ENCODE results near the gene C11orf98. TPM values are rescaled to one million over a fixed set of nuclear protein-coding genes. Genes with fewer than 3 reads are reported as not detected.
"Not testable (repeated sequence)": the region's sequence is repeated elsewhere in the genome, so short reads cannot be mapped to it uniquely, and the experiment has no call there.

Gene C11orf98
- total and polyA plus RNA-seq, 3 experiments from 2014 or later, result 118 to 182 (median 178) TPM

DNA sequence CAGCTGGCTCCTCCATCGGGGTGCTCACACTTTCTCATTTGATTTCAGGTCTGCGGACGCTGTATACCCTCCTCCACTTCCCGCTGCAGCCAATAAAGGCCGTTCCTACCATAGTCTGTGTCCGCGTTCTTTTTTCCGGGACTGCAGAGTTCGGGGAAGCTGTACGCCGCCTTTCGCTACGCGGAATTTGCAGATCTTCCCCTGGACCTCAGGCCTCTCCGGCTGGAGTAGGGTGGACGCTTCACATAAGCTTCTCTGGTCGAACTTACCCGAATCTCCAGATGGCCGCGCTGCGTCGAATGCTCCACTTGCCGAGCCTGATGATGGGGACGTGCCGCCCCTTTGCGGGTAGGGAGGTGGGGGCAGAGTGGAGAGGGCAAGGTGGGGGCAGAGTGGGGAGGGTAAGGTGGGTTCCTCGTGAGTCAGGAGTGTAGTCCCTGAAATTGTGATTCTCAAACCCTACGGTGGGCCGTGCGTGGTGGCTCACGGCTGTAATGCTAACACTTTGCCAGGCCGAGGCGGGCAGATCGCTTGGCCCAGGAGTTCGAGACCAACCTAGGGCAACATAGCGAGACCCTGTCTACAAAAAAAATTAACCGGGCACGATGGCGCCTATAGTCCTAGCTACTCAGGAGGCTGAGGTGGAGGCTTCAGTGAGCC is 719 bp upstream of the C11orf98 start:
- CTCF ChIA-PET, result interaction anchor here (0.7 to 3.4 kb wide), 22 partner anchors 10 to 282 kb away, joined by 3 to 44 read pairs (median 4); partner anchors contain the start of genes EEF1G, EML3, GANAB and INTS5
- Histone ChIP-seq H3K4me1 (ENCODE audit: insufficient read depth, low read length) (peaks cover 29% of the 10 kb centered on the region), H3K27ac (ENCODE audit: low read depth, low read length) (peak overlapping the region; percentile 89), H3K9me3 (ENCODE audit: low read length) (no peaks in the 10 kb centered on the region), H3K4me3 (ENCODE audit: low read length) (peak overlapping the region; percentile 98), H3K27me3 (ENCODE audit: insufficient read depth, low read length, poor library complexity, severe bottlenecking) (no peaks in the 10 kb centered on the region), H3K36me3 (ENCODE audit: insufficient read depth, low read length) (peaks cover 18% of the 10 kb centered on the region)
- peaks cover 0 to 4% of the 10 kb centered on the region in 2 donors for H3K27me3 Mint-ChIP-seq
- peak overlapping the region; percentile 96 to 100 (median 97) for H3K4me3 Mint-ChIP-seq
- H3K36me3 Mint-ChIP-seq, result peaks cover 0 to 49% (median 4%) of the 10 kb centered on the region in 3 donors
- POLR2A ChIA-PET, result interaction anchor here (0.5 to 4.6 kb wide), 34 partner anchors 8 to 256 kb away, joined by 3 to 71 read pairs (median 7); partner anchors contain the start of genes B3GAT3, BSCL2, EEF1G and GANAB
- DNase-seq, result peak; percentile 53 to 84 (median 57)
- no peaks in the 10 kb centered on the region for H3K9me3 Mint-ChIP-seq
- H3K27ac Mint-ChIP-seq, result peak overlapping the region; percentile 94 to 99 (median 96)
- H3K4me1 Mint-ChIP-seq, result peaks cover 37 to 58% (median 37%) of the 10 kb centered on the region in 3 donors

DNA sequence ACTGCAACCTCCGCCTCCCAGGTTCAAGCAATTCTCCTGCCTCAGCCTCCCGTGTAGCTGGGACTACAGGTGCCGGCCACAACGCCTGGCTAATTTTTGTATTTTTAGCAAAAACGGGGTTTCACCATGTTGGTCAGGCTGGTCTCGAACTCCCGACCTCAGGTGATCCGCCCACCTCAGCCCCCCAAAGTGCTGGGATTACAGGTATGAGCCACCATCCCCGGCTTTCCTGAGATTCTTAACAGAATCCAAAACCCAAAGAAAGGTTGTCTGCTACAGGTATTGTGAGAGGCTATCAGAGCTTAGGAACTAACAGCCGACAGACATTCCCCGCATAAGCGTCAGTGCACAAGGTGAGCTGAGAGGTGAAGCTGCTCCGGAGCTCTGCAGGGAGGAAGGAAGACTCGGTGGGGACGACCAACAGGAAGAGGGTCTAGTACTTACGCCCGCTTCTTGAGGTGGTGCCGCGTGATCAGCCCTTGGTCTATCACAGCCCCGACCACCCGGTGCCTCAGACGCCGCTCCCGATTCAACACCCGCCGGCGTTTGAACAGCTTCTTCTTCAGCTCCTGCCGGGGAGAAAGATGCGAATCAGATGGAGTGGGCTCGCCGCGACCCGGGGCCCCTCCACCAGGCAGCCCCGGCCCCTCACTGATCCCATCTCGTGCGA is 470 bp downstream of the C11orf98 start:
- H3K27me3 ChIP-seq (ENCODE audit: insufficient read depth, low read length, poor library complexity, severe bottlenecking), result no peaks in the 10 kb centered on the region
- peaks cover 18% of the 10 kb centered on the region for H3K36me3 ChIP-seq (ENCODE audit: insufficient read depth, low read length)
- peaks cover 0 to 48% (median 4%) of the 10 kb centered on the region in 3 donors for H3K36me3 Mint-ChIP-seq
- peak overlapping the region; percentile 94 to 99 (median 96) for H3K27ac Mint-ChIP-seq
- CTCF ChIA-PET, result interaction anchor here (0.7 to 3.4 kb wide), 27 partner anchors 10 to 281 kb away, joined by 3 to 44 read pairs (median 4); partner anchors contain the start of genes EEF1G, EML3, GANAB and INTS5
- POLR2A ChIA-PET, result interaction anchor here (0.5 to 4.6 kb wide), 35 partner anchors 9 to 217 kb away, joined by 3 to 71 read pairs (median 7); partner anchors contain the start of genes B3GAT3, BSCL2, EEF1G and GANAB
- no peaks in the 10 kb centered on the region for H3K9me3 ChIP-seq (ENCODE audit: low read length)
- H3K4me1 Mint-ChIP-seq, result peaks cover 28 to 47% (median 30%) of the 10 kb centered on the region in 3 donors
- peak overlapping the region; percentile 96 to 100 (median 97) for H3K4me3 Mint-ChIP-seq
- peak in 3 of 5 donors; percentile 41 to 74 (median 47) for DNase-seq
- H3K9me3 Mint-ChIP-seq, result no peaks in the 10 kb centered on the region
- peaks cover 0 to 4% of the 10 kb centered on the region in 2 donors for H3K27me3 Mint-ChIP-seq
- H3K4me1 ChIP-seq (ENCODE audit: insufficient read depth, low read length), result peaks cover 21% of the 10 kb centered on the region
- H3K4me3 ChIP-seq (ENCODE audit: low read length), result peak overlapping the region; percentile 98
- H3K27ac ChIP-seq (ENCODE audit: low read depth, low read length), result peak overlapping the region; percentile 89

DNA sequence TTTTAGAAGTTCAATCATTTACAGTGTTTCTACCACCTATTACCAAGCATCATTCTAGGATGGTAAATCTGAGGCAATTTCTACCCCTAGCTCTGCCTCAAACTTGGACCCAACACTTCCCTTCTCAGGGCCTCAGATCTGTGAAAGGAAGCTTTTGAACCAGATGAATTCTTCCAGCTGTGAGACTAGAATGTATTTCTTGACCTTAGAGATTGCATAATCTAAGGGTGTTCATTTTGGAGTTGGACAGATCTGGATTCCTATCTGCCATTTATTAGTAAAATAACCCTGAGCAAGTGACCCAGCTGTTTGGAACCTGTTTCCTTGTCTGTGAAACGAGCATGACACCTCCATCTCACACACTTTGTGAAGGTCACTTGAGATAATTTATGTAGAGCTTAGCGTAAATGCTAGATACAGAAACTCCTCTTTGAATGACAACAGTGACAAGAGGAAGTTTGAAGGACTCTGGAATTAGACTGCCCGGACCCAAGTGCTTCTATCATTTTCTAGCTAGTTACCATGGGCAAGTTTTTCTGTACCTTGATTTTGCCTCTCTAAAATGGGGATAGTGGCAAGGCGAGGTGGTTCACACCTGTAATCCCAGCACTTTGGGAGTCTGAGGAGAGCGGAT is 8.1 kb downstream of the C11orf98 start:
- peaks cover 0 to 10% (median 0%) of the 10 kb centered on the region in 3 donors for H3K36me3 Mint-ChIP-seq
- H3K9me3 Mint-ChIP-seq, result peaks cover 0 to 3% (median 0%) of the 10 kb centered on the region in 5 donors
- Histone ChIP-seq H3K36me3 (ENCODE audit: insufficient read depth, low read length) (no peaks in the 10 kb centered on the region), H3K4me3 (ENCODE audit: low read length) (no peak overlapping the region), H3K9me3 (ENCODE audit: low read length) (no peaks in the 10 kb centered on the region), H3K4me1 (ENCODE audit: insufficient read depth, low read length) (peaks cover 8% of the 10 kb centered on the region), H3K27ac (ENCODE audit: low read depth, low read length) (no peak overlapping the region), H3K27me3 (ENCODE audit: insufficient read depth, low read length, poor library complexity, severe bottlenecking) (no peaks in the 10 kb centered on the region)
- H3K27me3 Mint-ChIP-seq, result peaks cover 0 to 7% of the 10 kb centered on the region in 2 donors
- peak overlapping the region in 1 of 8 donors; percentile 42 for H3K27ac Mint-ChIP-seq
- H3K4me3 Mint-ChIP-seq, result peak overlapping the region in 2 of 7 donors; percentile 47 to 54
- POLR2A ChIA-PET, result interaction anchor here (1.0 to 2.7 kb wide), 2 partner anchors 8 to 70 kb away, joined by 3 to 18 read pairs; partner anchors contain the start of genes C11orf98, CSKMT and HNRNPUL2
- H3K4me1 Mint-ChIP-seq, result peaks cover 12 to 18% (median 15%) of the 10 kb centered on the region in 3 donors
- DNase-seq, result no peak
- CTCF ChIA-PET, result interaction anchor here (1.7 kb wide), 1 partner anchor 65 kb away, joined by 4 read pairs; no protein-coding TSS in a partner anchor

DNA sequence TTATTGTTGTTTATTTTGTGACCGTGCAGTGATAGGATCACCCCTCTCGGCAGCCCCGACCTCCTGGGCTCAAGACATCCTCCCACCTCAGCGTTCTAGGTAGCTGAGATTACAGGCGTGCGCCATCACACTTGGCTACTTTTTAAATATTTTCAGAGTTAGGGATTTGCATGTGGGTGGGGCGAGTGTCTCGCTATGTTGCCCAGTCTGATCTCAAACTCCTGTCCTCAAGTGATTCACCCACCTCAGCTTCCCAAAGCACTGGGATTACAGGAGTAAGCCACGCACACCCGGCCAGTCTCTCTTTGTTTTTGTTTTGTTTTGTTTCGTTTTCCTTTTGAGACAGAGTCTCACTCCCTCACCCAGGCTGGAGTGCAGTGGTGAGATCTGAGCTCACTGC is 10.7 kb downstream of the C11orf98 start:
- H3K4me1 ChIP-seq (ENCODE audit: insufficient read depth, low read length), result peaks cover 15% of the 10 kb centered on the region
- H3K4me3 ChIP-seq (ENCODE audit: low read length), result no peak overlapping the region
- Mint-ChIP-seq H3K27ac (peak overlapping the region in 5 of 8 donors; percentile 47 to 83 (median 78)), H3K27me3 (peaks cover 0 to 7% of the 10 kb centered on the region in 2 donors), H3K36me3 (peaks cover 0 to 17% (median 3%) of the 10 kb centered on the region in 3 donors), H3K4me1 (peaks cover 15 to 29% (median 20%) of the 10 kb centered on the region in 3 donors), H3K9me3 (peaks cover 0 to 3% (median 0%) of the 10 kb centered on the region in 5 donors), H3K4me3 (peak overlapping the region in 6 of 7 donors; percentile 46 to 80 (median 53))
- H3K27ac ChIP-seq (ENCODE audit: low read depth, low read length), result no peak overlapping the region
- no peaks in the 10 kb centered on the region for H3K9me3 ChIP-seq (ENCODE audit: low read length)
- H3K27me3 ChIP-seq (ENCODE audit: insufficient read depth, low read length, poor library complexity, severe bottlenecking), result no peaks in the 10 kb centered on the region
- POLR2A ChIA-PET, result interaction anchor here (1.3 to 2.7 kb wide), 3 partner anchors 8 to 11 kb away, joined by 3 to 18 read pairs (median 10); partner anchors contain the start of genes C11orf98, CSKMT and GANAB
- peaks cover 2% of the 10 kb centered on the region for H3K36me3 ChIP-seq (ENCODE audit: insufficient read depth, low read length)
- DNase-seq, result no peak
- CTCF ChIA-PET, result interaction anchor here (1.2 to 3.6 kb wide), 7 partner anchors 8 to 260 kb away, joined by 3 to 27 read pairs (median 5); partner anchors contain the start of genes C11orf98, CSKMT, GANAB and LBHD1

DNA sequence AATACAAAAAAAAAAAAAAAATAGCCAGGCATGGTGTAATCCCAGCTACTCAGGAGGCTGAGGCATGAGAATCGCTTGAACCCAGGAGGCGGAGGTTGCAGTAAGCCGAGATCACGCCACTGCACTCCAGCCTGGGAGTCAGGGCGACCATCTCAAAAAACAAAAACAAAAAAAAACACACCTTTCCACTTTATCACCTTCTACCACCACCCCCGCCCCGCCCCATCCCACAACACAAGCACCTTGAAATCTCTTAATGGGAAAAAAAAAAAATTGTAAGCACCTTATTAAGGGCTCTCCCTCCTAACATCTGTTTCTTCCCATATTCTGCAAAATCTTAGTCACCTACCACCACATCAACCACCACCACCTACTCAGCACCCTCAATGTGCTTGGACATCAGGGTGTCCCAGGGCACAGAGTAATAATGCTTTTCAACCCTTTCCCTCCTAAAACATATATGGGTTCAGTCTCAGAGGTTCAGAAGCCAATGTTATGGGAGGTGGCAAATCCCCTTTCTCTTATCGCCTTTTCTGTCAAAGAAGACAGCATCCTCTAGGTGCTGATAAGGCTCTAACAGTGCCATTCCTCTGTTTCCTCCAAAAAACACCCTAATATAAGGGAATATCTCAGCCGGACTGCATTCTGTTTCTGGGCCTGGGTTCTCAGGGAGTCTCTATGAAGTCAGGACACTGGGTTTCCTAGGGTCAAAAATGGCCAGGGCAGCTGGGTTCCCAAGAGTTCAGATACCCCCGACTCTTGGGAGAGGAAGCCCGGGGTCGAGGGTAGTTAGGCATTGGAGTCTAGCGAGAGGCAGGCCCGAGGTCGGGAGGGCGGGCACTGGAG is 12.6 kb downstream of the C11orf98 start:
- ChIA-PET CTCF (interaction anchor here (1.0 to 3.6 kb wide), 6 partner anchors 12 to 227 kb away, joined by 3 to 27 read pairs (median 4); partner anchors contain the start of genes C11orf98, CSKMT and TUT1), POLR2A (interaction anchor here (0.6 to 1.4 kb wide), 12 partner anchors 13 to 213 kb away, joined by 3 to 52 read pairs (median 4); partner anchors contain the start of genes B3GAT3, C11orf98, CSKMT and LBHD1)
- Mint-ChIP-seq H3K9me3 (peaks cover 0 to 3% (median 0%) of the 10 kb centered on the region in 5 donors), H3K4me1 (peaks cover 15 to 29% (median 20%) of the 10 kb centered on the region in 3 donors), H3K36me3 (peaks cover 0 to 33% (median 3%) of the 10 kb centered on the region in 3 donors), H3K4me3 (peak overlapping the region; percentile 85 to 95 (median 91)), H3K27me3 (peaks cover 0 to 7% of the 10 kb centered on the region in 2 donors), H3K27ac (peak overlapping the region; percentile 80 to 97 (median 86))
- H3K36me3 ChIP-seq (ENCODE audit: insufficient read depth, low read length), result peaks cover 11% of the 10 kb centered on the region
- peak overlapping the region; percentile 83 for H3K4me3 ChIP-seq (ENCODE audit: low read length)
- peaks cover 15% of the 10 kb centered on the region for H3K4me1 ChIP-seq (ENCODE audit: insufficient read depth, low read length)
- peak in 1 of 5 donors; percentile 65 for DNase-seq
- no peaks in the 10 kb centered on the region for H3K9me3 ChIP-seq (ENCODE audit: low read length)
- peak overlapping the region; percentile 87 for H3K27ac ChIP-seq (ENCODE audit: low read depth, low read length)
- no peaks in the 10 kb centered on the region for H3K27me3 ChIP-seq (ENCODE audit: insufficient read depth, low read length, poor library complexity, severe bottlenecking)

DNA sequence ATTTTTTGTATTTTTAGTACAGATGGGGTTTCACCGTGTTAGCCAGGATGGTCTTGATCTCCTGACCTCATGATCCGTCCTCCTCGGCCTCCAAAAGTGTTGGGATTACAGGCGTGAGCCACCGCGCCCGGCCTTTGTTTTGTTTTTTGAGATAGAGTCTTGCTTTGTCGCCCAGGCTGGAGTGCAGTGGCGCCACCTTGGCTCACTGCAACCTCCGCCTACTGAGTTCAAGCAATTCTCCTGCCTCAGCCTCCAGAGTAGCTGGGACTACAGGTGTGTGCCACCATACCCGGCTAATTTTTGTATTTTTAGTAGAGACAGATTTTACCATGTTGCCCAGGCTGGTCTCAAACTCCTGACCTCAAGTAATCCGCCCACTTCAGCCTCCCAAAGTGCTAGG is 14.7 kb downstream of the C11orf98 start:
- not testable (repeated sequence) for H3K27me3 Mint-ChIP-seq; H3K27me3 ChIP-seq (ENCODE audit: insufficient read depth, low read length, poor library complexity, severe bottlenecking); H3K9me3 ChIP-seq (ENCODE audit: low read length); DNase-seq; H3K9me3 Mint-ChIP-seq; H3K4me3 ChIP-seq (ENCODE audit: low read length); H3K27ac ChIP-seq (ENCODE audit: low read depth, low read length)
- ChIA-PET CTCF (interaction anchor here (1.1 to 2.3 kb wide), 3 partner anchors 15 to 59 kb away, joined by 3 to 9 read pairs (median 3); partner anchors contain the start of genes C11orf98 and CSKMT), POLR2A (interaction anchor here (1.0 to 1.7 kb wide), 2 partner anchors 14 to 59 kb away, joined by 5 to 7 read pairs; partner anchors contain the start of genes C11orf98, CSKMT and TUT1)
- Histone ChIP-seq H3K36me3 (ENCODE audit: insufficient read depth, low read length) (peaks cover 11% of the 10 kb centered on the region), H3K4me1 (ENCODE audit: insufficient read depth, low read length) (peaks cover 28% of the 10 kb centered on the region)
- Mint-ChIP-seq H3K27ac (peak overlapping the region in 3 of 8 donors; percentile 50 to 83 (median 60)), H3K4me3 (peak overlapping the region in 2 of 7 donors; percentile 60 to 63), H3K4me1 (peaks cover 25 to 43% (median 33%) of the 10 kb centered on the region in 3 donors), H3K36me3 (peaks cover 0 to 43% (median 3%) of the 10 kb centered on the region in 3 donors)

Measured in CD8-positive, alpha-beta memory T cell (primary cell).